Keratinocyte (primary cell): ENCODE measurements around the gene CDKAL1.

Experiments
- CTCF ChIP-seq, 3 experiments: IDR thresholded peaks in 1 of 3; conservative IDR thresholded peaks in 1 of 3; optimal IDR thresholded peaks in 1 of 3; 2 replicates in 2 of 3; 3 replicates in 1 of 3; pipeline versions ENCODE3 to v1.5.1; 2011; ENCODE audit warnings: low read length in 3 of 3, mild to moderate bottlenecking in 3 of 3, moderate library complexity in 2 of 3, control low read depth in 1 of 3, inconsistent platforms in 1 of 3; ENCODE audit not compliant: insufficient read depth in 2 of 3; ENCODE audit errors: extremely low read depth in 1 of 3
- EZH2 ChIP-seq: IDR thresholded peaks from one replicate; pipeline ENCODE4 v1.6.1; 2012; ENCODE audit warnings: inconsistent platforms, mild to moderate bottlenecking, low read length, moderate library complexity

- no peak for TF ChIP-seq CTCF (optimal IDR thresholded peaks at IDR 0.05 in 1 of 3, IDR thresholded peaks at IDR 0.05 in 1 of 3, conservative IDR thresholded peaks at IDR 0.05 in 1 of 3; ENCODE audit: extremely low read depth in 1 of 3, insufficient read depth in 2 of 3, low read length in 3 of 3)
- TF ChIP-seq EZH2, result no peak
Observed at GRCh38 chr6:21166754-21167153, 632.5 kb downstream of the CDKAL1 start.
